ENCODE results near the gene BCR.
"Not testable (repeated sequence)": the region's sequence is repeated elsewhere in the genome, so short reads cannot be mapped to it uniquely, and the experiment has no call there.

The BCR gene

DNA sequence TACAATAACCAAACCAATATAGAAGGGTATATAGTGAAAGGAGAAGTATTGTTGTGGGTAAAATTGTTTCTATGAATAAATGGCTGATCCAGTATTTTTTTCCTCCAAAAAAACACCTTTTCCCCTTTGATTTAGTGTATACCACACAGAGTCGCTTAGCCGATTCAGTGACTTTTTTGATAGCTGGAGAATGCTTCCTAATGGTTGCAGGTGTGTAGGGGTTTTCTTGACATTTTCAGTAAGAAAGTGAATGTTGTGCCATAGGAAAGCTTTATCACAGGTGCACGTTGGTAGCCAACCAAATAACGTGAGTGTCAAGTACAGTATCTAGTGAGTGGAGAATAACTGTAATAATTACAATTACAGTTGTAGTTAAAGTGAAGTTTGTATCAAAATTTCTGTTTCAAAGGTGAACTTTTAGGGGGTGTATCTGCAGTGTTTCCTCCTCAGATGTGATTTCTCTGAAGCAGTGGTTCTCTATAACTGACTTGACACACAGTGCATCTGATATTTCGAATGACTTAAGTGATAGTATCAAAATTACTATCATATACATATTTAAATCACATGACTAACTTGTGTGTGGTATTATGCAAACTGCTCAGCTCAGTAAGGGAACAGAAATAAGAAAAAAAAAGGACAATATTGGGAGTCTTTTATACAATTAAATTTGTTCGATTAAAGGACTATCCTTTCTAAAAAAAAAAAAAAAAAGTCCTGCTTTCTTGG, 143.8 kb downstream of the BCR start:
- not testable (repeated sequence) for DNase-seq

GRCh38 chr22:23325183-23325582, 144.9 kb downstream of the BCR start:
- no peak for DNase-seq

DNA sequence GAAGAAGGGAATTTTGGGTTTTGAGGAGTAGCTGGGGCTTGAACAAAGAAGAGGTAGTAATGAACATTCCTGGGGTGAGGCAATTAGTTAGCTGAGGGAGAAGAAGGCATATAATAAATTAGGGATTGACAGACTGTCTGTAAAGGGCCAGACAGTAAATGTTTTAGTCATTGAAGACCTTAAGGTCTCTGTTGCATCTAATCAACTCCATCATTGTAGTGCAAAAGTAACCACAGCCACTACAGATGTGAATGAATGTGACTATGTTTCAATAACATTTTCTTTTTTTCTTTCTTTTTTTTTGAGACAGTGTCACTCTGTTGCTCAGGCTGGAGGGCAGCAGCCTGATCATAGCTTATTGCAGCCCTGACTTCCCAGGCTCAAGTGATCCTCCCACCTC, 153.5 kb downstream of the BCR start:
- not testable (repeated sequence) for DNase-seq

GRCh38 chr22:23337672-23338071, 157.4 kb downstream of the BCR start:
- DNase-seq = not testable (repeated sequence)

GRCh38 chr22:23341942-23342695, 161.8 kb downstream of the BCR start:
- not testable (repeated sequence) for DNase-seq

- no peak for DNase-seq
These were observed 171.0 kb downstream of the BCR start for GRCh38 chr22:23351321-23351720.

DNA sequence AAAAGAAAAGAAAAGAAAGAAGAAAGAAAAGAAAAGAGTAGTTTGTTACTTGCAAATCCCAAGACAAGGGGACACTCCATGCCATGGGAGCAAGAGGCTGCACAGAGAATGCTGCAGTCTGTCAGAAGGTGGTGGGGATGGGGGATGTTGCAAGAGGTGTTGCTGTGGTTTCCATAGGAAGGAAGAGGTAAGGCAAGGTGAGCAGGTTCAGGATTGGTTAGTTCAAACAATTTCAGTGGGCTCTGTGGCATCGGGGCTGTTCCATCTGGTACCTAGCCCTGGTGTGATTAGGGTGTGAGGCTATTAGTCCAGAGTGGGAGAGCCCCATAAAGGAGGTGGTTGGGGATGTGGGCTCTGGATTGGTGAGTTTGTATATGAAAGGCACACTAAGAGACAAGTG, 172.7 kb downstream of the BCR start:
- DNase-seq = no peak

- DNase-seq = no peak
These were observed 173.4 kb downstream of the BCR start for GRCh38 chr22:23353696-23354095.

DNA sequence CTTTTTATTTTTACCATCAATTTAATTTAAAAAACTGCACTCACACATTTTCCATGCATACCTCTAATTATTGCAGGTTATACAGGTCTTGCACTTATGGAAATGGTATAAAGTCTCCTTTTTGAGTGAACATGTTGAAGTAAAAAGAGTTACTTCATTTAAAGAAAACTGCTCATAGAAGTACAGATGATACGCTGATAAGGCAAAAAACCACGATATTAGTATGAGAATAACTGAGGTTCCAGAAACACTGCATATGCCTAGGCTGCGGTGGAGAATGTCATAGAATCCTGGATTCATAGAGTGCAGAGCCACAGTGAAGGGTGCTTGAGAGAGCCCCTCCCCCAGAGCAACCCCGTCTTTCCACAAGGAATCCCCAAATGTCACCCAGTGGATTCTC, 175.8 kb downstream of the BCR start:
- no peak for DNase-seq

GRCh38 chr22:23357053-23357452, 176.7 kb downstream of the BCR start:
- DNase-seq = no peak

DNA sequence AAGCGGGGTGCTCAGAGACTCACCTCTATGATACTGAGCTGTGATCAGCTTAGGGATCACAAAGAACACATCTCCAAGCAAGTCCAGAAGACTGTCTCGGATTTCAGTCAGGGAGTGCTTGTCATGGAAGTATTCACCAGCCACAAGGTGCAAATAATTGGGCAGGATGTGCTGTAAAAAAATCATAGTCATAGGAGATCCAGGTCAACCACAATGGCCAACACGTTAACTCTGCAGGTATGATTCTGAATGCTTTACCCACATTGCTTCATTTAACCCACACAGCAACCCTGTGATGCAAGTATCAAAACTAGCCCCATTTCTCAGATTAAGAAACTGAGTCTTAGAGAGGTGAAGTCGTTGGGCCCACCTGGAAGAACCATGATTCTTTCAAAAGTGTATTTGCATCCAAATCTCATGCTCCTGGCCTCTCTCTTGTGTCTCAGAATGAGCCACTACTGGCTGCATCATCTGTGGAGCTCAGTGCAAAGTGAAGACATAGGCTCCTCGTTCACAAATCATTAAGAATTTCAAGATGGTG, 179.3 kb downstream of the BCR start:
- DNase-seq = no peak

GRCh38 chr22:23361676-23362075, 181.4 kb downstream of the BCR start:
- no peak for DNase-seq

DNA sequence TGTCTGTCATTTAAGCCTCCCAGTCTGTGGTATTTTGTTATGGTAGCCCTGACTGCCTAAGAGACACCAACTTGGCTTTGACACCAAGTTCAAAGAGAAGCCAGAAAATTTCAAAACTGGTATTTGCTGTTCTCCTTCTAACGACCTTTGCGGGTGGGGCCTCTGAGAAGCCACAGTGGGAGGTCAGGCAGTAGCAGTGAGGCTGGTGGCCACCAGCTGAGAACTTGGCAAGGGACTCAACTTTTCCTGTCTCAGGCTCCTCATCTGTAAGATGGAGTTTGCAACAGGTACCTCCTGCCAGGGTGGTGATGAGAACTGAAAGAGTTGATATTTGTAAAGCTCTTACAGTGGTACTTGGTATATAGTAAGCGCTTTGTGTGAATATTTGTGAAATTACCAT, 183.4 kb downstream of the BCR start:
- no peak for DNase-seq

DNA sequence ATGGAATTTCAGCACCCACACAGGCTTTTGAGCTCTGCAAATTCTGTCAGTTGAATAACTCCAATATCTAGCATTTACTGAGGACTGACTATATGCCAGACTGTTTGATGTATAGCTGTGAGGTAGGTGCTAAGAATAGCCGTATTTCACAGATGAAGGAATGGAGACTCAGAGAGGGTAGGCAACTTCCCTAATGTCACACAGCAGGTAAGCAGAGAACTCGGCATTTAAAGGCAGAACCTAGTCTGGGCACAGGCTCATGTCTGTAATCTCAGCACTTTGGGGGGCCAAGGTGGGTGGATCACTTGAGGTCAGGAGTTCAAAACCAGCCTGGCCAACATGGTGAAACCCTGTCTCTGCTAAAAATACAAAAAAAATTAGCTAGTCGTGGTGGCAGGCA, 184.1 kb downstream of the BCR start:
- no peak for DNase-seq

DNA sequence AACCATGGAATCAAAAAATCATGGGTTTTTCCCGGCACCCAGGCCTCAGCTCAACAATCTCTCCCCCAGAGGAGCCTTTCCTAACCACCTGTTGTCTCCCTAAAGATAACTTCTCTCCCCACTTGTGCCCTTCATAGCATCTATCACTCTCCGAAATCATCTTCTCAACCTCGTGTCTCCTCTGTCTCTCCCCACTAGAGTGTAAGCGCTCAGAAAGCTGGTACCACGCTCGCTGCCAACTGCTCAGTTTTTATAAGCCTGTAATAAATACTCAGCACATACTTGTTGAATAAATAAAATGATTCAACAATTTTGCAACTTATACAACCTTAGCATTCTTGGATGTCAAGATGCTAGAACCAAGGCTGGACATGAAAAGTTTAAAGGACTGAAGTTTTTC, 185.2 kb downstream of the BCR start:
- DNase-seq = no peak

DNA sequence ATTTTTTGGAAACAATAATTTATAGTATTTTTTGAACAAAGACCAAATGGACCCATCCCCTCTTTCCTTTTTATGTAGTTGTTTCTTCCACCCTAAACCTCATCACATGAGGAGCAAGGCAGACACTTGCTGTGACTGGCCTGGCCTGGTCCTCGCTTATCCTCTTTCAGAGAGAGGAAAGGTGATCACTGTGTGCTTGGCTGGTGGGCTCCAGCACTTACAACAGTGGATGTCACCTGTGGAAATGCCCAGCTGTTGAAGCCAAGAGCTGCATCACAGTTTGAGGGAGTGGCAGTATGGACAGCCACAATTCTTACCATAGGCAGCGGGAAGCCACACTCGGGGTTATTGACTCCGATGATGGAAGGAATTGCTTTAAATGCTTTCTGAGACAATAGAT, 185.7 kb downstream of the BCR start:
- no peak for DNase-seq

GRCh38 chr22:23367196-23367595, 186.9 kb downstream of the BCR start:
- DNase-seq = not testable (repeated sequence)
